RWPE2 (cell line): Measurements from ENCODE around the gene SAMD5.

Source experiments
- ATAC-seq: fragments of 200-7000 bp; cut with Tn5 transposase; 3 replicates; pipeline ENCODE4 v1.9.1; 2021; ENCODE audit warnings: low read depth
- DNase-seq: peaks from one replicate; pipeline ENCODE4 v3.0.0-alpha.2; 2020; ENCODE audit warnings: low spot score
- H3K27ac ChIP-seq: fragments of 450-650 bp; 2 replicates; pipeline ENCODE4 v1.5.1; 2017; ENCODE audit warnings: mild to moderate bottlenecking; ENCODE audit not compliant: poor library complexity, severe bottlenecking
- H3K27me3 ChIP-seq: fragments of 250-450 bp; sonication (Bioruptor Pico); 2 replicates; pipeline ENCODE4 v1.5.1; 2021; ENCODE audit warnings: mild to moderate bottlenecking, moderate library complexity; ENCODE audit not compliant: insufficient read depth, poor library complexity, severe bottlenecking
- H3K36me3 ChIP-seq: fragments of 250-450 bp; sonication (Bioruptor Pico); 2 replicates; pipeline ENCODE4 v1.5.1; 2020; ENCODE audit warnings: low read depth, mild to moderate bottlenecking, moderate library complexity
- H3K4me1 ChIP-seq: fragments of 250-450 bp; sonication (Bioruptor Pico); 2 replicates; pipeline ENCODE4 v1.5.1; 2021; ENCODE audit warnings: mild to moderate bottlenecking, moderate library complexity; ENCODE audit not compliant: insufficient read depth, poor library complexity, severe bottlenecking
- H3K4me3 ChIP-seq: fragments of 250-450 bp; sonication (Bioruptor Pico); 2 replicates; pipeline ENCODE4 v1.5.1; 2021; ENCODE audit warnings: mild to moderate bottlenecking, moderate library complexity; ENCODE audit not compliant: severe bottlenecking
- H3K9me3 ChIP-seq: fragments of 250-450 bp; sonication (Bioruptor Pico); 2 replicates; pipeline ENCODE4 v1.5.1; 2021; ENCODE audit warnings: mild to moderate bottlenecking, moderate library complexity; ENCODE audit not compliant: severe bottlenecking
- TF ChIP-seq, protein P1 (sequence below): fragments of 450-650 bp; IDR thresholded peaks from one replicate; pipeline ENCODE4 v1.5.1; 2017; ENCODE audit warnings: mild to moderate bottlenecking, moderate library complexity; ENCODE audit not compliant: poor library complexity, severe bottlenecking

Gene SAMD5

GRCh38 chr6:147544420-147544819, 35.9 kb downstream of the SAMD5 start:
- no peak overlapping the region for H3K27ac ChIP-seq
- TF ChIP-seq, protein P1, sequence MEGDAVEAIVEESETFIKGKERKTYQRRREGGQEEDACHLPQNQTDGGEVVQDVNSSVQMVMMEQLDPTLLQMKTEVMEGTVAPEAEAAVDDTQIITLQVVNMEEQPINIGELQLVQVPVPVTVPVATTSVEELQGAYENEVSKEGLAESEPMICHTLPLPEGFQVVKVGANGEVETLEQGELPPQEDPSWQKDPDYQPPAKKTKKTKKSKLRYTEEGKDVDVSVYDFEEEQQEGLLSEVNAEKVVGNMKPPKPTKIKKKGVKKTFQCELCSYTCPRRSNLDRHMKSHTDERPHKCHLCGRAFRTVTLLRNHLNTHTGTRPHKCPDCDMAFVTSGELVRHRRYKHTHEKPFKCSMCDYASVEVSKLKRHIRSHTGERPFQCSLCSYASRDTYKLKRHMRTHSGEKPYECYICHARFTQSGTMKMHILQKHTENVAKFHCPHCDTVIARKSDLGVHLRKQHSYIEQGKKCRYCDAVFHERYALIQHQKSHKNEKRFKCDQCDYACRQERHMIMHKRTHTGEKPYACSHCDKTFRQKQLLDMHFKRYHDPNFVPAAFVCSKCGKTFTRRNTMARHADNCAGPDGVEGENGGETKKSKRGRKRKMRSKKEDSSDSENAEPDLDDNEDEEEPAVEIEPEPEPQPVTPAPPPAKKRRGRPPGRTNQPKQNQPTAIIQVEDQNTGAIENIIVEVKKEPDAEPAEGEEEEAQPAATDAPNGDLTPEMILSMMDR: no peak
- no peaks in the 10 kb centered on the region for H3K9me3 ChIP-seq
- no peak overlapping the region for H3K4me3 ChIP-seq
- H3K27me3 ChIP-seq: no peaks in the 10 kb centered on the region
- H3K4me1 ChIP-seq: no peaks in the 10 kb centered on the region
- no peak for ATAC-seq
- no peak for DNase-seq
- no peaks in the 10 kb centered on the region for H3K36me3 ChIP-seq

DNA sequence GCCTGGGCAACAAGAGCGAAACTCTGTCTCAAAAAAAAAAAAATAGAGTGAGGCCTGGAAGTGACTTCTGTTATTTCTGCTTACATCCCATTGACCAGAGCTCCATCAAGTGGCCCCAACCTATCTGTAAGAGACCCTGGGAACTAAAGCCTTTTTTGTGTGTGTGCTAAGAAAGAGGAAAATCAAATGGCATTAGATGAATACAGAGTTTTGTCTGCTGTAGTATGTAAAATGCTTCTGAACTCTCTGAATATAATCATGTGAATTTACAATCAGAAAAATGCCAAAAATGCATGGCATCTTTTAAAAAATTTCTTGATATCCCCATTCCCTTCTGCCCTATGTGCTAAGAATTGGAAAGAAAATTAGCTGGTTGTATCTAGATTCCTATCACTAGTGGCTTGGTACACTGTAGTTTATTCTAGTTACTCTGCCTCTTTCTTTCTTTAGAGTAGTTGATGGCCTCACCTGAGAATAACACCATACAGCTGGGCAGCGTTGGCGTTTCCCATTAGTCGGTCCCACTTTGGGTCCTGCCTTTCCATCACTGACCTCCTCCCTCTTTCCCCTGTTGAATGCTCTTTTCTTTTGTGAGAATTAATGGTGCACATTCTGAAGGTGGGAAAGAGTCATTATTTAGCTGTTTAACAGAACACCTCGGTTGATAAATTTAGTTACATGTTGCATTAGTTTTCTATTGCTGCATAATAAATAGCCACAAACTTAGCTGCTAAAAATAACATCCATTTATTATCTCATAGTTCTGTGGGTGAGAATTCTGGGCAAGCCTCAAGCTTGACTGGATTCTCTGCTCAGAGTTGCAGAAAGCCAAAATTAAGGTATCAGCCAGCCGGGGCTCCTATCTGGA, 38.2 kb downstream of the SAMD5 start:
- no peak overlapping the region for H3K4me3 ChIP-seq
- no peaks in the 10 kb centered on the region for H3K36me3 ChIP-seq
- no peaks in the 10 kb centered on the region for H3K9me3 ChIP-seq
- no peaks in the 10 kb centered on the region for H3K4me1 ChIP-seq
- no peaks in the 10 kb centered on the region for H3K27me3 ChIP-seq
- no peak overlapping the region for H3K27ac ChIP-seq
- TF ChIP-seq, protein P1: no peak
- no peak for ATAC-seq
- no peak for DNase-seq

DNA sequence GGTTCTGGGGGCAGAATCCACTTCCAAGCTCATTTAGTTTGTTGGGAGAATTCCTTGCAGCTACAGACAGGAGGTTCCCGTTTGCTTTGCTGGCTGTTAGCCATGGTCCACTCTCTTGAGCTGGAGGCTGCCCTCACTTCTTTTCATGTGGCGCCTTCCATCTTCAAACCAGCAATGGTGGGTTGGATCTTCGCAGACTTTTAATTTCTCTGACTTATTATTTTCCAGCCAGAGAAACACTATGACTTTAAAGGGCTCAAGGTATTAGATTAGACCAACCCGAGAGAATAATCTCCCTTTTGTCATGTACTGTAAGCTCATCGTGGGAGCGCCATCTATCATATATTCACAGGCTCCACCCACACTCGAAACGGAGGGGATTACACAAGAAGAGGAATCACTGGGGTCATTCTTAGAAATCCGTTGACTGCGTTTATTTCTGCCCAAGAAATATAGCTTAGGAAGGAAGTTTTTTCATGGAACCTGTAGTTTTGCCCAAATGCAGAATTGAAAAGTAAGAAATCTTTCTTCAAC, 38.9 kb downstream of the SAMD5 start:
- DNase-seq (no peak), ATAC-seq (no peak)
- H3K4me3 ChIP-seq: no peak overlapping the region
- no peak overlapping the region for H3K27ac ChIP-seq
- no peaks in the 10 kb centered on the region for H3K36me3 ChIP-seq
- no peaks in the 10 kb centered on the region for H3K27me3 ChIP-seq
- TF ChIP-seq, protein P1: no peak
- no peaks in the 10 kb centered on the region for H3K9me3 ChIP-seq
- H3K4me1 ChIP-seq: no peaks in the 10 kb centered on the region

GRCh38 chr6:147548921-147549475, 40.5 kb downstream of the SAMD5 start:
- no peaks in the 10 kb centered on the region for H3K36me3 ChIP-seq
- no peaks in the 10 kb centered on the region for H3K9me3 ChIP-seq
- no peaks in the 10 kb centered on the region for H3K27me3 ChIP-seq
- no peak for ATAC-seq
- DNase-seq: no peak
- H3K4me1 ChIP-seq: no peaks in the 10 kb centered on the region
- H3K27ac ChIP-seq: no peak overlapping the region
- TF ChIP-seq, protein P1: no peak
- no peak overlapping the region for H3K4me3 ChIP-seq
